ENCODE measurements around the gene PCDHB11. TPM values are rescaled to one million over a fixed set of nuclear protein-coding genes. Genes with fewer than 3 reads are reported as not detected.
"Not testable (repeated sequence)": the region's sequence is repeated elsewhere in the genome, so short reads cannot be mapped to it uniquely, and the experiment has no call there.

The PCDHB11 gene
- polyA plus RNA-seq, 10 donors: 1.6 to 3.5 (median 2.7) TPM

DNA sequence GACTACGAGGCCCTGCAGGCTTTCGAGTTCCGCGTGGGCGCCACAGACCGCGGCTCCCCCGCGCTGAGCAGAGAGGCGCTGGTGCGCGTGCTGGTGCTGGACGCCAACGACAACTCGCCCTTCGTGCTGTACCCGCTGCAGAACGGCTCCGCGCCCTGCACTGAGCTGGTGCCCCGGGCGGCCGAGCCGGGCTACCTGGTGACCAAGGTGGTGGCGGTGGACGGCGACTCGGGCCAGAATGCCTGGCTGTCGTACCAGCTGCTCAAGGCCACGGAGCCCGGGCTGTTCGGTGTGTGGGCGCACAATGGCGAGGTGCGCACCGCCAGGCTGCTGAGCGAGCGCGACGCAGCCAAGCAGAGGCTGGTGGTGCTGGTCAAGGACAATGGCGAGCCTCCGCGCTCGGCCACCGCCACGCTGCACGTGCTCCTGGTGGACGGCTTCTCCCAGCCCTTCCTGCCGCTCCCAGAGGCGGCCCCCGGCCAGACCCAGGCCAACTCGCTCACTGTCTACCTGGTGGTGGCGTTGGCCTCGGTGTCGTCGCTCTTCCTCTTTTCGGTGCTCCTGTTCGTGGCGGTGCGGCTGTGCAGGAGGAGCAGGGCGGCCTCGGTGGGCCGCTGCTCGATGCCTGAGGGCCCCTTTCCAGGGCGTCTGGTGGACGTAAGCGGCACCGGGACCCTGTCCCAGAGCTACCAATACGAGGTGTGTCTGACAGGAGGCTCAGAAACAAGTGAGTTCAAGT lies 15.1 kb upstream of the PCDHB11 start:
- DNase-seq: not testable (repeated sequence)

DNA sequence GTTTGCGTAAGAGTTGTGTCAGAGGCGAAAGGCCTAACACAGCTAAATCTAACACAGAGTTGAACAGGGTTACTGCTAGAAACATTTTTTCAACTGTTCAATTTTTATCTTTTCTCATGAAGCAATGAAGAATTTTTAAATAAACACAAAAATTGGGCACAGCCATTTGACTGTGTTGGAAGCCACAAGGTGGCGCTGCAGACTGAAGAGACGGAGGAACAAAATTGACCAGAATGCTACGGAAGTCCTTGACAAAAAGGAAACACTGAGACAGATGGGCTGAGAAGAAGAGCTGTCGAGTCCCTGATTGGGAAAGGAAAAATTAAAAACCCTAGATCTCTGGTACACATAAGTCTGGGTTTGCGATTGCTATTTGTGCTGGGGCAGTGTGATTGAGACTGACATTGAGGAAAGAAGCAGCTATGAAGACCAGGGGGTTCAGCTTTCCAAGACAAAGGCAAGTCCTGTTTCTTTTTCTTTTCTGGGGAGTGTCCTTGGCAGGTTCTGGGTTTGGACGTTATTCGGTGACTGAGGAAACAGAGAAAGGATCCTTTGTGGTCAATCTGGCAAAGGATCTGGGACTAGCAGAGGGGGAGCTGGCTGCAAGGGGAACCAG lies 12.4 kb upstream of the PCDHB11 start, which contains the start of gene PCDHB9:
TSS of gene PCDHB9 (plus strand) at position 265 of the 616 bp plus-strand sequence. CDS start at position 423, 158 bp downstream.
- DNase-seq: peak in 1 of 3 donors; percentile 13

DNA sequence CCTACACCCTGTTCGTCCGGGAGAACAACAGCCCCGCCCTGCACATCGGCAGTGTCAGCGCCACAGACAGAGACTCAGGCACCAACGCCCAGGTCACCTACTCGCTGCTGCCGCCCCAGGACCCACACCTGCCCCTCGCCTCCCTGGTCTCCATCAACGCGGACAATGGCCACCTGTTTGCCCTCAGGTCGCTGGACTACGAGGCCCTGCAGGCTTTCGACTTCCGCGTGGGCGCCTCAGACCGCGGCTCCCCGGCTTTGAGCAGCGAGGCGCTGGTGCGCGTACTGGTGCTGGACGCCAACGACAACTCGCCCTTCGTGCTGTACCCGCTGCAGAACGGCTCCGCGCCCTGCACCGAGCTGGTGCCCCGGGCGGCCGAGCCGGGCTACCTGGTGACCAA lies 10.7 kb upstream of the PCDHB11 start:
- DNase-seq: not testable (repeated sequence)

GRCh38 chr5:141189131-141189530 lies 10.3 kb upstream of the PCDHB11 start:
- DNase-seq: not testable (repeated sequence)

GRCh38 chr5:141192110-141192725 lies 7.2 kb upstream of the PCDHB11 start, which contains the start of gene PCDHB10:
Gene PCDHB10, plus strand, starts transcription at chr5:141192353. Its CDS starts 200 bp downstream, at chr5:141192553.
- peak in 1 of 3 donors; percentile 13 for DNase-seq

DNA sequence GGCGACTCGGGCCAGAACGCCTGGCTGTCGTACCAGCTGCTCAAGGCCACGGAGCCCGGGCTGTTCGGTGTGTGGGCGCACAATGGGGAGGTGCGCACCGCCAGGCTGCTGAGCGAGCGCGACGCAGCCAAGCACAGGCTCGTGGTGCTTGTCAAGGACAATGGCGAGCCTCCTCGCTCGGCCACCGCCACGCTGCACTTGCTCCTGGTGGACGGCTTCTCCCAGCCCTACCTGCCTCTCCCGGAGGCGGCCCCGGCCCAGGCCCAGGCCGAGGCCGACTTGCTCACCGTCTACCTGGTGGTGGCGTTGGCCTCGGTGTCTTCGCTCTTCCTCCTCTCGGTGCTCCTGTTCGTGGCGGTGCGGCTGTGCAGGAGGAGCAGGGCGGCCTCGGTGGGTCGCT lies 5.1 kb upstream of the PCDHB11 start:
- DNase-seq: not testable (repeated sequence)

DNA sequence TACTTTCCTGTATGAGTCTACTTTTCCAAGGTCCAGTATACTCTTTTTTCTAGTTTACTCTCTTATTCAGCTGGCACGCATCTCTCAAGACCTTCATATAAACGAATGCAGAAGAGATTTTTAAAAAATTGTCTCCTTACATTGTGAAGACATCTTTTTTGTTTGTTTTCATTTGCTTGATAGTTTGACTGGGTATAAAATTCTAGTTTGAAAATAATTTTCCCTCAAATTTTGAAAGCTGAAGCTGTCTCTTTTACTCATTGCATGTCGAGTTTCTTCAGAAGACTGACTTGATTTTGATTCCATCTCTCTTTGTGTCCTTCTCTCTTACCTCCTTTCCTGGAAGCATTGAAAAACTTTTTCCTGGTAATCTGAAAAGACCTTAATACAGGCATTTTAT lies 3.1 kb upstream of the PCDHB11 start:
- DNase-seq: no peak

DNA sequence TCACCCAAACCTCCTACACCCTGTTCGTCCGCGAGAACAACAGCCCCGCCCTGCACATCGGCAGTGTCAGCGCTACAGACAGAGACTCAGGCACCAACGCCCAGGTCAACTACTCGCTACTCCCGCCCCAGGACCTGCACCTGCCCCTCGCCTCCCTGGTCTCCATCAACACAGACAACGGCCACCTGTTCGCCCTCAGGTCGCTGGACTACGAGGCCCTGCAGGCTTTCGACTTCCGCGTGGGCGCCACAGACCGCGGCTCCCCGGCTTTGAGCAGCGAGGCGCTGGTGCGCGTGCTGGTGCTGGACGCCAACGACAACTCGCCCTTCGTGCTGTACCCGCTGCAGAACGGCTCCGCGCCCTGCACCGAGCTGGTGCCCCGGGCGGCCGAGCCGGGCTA lies 1.7 kb downstream of the PCDHB11 start:
- not testable (repeated sequence) for DNase-seq

DNA sequence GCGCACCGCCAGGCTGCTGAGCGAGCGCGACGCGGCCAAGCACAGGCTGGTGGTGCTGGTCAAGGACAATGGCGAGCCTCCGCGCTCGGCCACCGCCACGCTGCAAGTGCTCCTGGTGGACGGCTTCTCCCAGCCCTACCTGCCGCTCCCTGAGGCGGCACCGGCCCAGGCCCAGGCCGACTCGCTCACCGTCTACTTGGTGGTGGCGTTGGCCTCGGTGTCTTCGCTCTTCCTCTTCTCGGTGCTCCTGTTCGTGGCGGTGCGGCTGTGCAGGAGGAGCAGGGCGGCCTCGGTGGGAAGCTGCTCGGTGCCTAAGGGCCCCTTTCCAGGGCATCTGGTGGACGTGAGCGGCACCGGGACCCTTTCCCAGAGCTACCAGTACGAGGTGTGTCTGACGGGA lies 2.2 kb downstream of the PCDHB11 start:
- DNase-seq: not testable (repeated sequence)

DNA sequence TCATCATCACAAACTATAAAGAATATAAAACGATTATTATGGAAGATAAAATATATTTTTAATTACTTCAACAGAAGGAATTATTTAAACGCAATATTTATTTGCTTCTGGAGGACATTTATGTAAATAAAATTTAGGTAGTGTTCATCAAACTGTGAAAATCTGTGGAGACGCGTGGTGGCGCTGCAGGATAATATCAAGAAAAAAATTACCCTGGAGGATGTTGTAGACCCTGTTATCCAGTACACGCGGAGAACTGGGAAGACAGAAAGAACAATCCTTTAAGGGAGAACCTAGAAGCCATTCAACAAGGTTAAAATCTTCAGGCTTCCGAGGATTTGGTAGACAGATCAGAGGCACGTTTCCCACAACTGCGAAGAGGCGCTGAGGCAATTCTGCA lies 9.1 kb downstream of the PCDHB11 start, which contains the start of gene PCDHB12:
TSS of gene PCDHB12 (plus strand) at position 242 of the 400 bp plus-strand sequence. CDS start 189 bp downstream, outside the sequence.
- peak in 1 of 3 donors; percentile 15 for DNase-seq

GRCh38 chr5:141210281-141210680 lies 10.9 kb downstream of the PCDHB11 start:
- not testable (repeated sequence) for DNase-seq

DNA sequence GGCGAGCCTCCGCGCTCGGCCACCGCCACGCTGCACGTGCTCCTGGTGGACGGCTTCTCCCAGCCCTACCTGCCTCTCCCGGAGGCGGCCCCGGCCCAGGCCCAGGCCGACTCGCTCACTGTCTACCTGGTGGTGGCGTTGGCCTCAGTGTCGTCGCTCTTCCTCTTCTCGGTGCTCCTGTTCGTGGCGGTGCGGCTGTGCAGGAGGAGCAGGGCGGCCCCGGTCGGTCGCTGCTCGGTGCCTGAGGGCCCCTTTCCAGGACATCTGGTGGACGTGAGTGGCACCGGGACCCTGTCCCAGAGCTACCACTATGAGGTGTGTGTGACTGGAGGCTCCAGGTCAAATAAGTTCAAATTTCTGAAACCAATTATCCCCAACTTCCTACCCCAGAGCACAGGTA lies 11.4 kb downstream of the PCDHB11 start:
- not testable (repeated sequence) for DNase-seq

DNA sequence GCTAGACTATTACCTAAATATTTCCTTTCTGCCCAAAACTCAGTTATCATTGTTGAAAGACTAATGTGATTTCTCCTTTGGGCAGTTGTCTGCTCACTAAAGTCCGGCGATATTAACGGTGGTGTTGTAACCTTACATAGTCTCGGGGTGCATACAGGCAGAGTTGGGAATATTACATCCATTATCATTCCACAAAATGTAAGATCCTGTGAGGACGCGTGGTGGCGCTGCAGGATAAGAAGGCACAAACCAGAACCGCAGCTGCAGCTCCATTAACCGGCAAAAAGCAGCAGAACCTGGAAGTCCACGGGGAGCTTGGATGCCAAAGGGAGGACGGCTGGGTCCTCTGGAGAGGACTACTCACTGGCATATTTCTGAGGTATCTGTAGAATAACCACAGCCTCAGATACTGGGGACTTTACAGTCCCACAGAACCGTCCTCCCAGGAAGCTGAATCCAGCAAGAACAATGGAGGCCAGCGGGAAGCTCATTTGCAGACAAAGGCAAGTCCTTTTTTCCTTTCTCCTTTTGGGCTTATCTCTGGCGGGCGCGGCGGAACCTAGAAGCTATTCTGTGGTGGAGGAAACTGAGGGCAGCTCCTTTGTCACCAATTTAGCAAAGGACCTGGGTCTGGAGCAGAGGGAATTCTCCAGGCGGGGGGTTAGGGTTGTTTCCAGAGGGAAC lies 14.4 kb downstream of the PCDHB11 start, which contains the start of gene PCDHB13:
TSS of gene PCDHB13 (plus strand) at position 264 of the 684 bp plus-strand sequence. CDS start at position 469, 205 bp downstream.
- peak in 2 of 3 donors; percentile 4 to 32 for DNase-seq

DNA sequence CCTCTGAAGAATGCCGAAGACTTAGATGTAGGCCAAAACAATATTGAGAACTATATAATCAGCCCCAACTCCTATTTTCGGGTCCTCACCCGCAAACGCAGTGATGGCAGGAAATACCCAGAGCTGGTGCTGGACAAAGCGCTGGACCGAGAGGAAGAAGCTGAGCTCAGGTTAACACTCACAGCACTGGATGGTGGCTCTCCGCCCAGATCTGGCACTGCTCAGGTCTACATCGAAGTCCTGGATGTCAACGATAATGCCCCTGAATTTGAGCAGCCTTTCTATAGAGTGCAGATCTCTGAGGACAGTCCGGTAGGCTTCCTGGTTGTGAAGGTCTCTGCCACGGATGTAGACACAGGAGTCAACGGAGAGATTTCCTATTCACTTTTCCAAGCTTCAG lies 15.2 kb downstream of the PCDHB11 start:
- DNase-seq: not testable (repeated sequence)

GRCh38 chr5:141215504-141215903 lies 16.1 kb downstream of the PCDHB11 start:
- DNase-seq: not testable (repeated sequence)

DNA sequence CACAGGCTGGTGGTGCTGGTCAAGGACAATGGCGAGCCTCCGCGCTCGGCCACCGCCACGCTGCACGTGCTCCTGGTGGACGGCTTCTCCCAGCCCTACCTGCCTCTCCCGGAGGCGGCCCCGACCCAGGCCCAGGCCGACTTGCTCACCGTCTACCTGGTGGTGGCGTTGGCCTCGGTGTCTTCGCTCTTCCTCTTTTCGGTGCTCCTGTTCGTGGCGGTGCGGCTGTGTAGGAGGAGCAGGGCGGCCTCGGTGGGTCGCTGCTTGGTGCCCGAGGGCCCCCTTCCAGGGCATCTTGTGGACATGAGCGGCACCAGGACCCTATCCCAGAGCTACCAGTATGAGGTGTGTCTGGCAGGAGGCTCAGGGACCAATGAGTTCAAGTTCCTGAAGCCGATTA lies 16.6 kb downstream of the PCDHB11 start:
- DNase-seq: not testable (repeated sequence)

- peak in 2 of 3 donors; percentile 4 to 34 for DNase-seq
Measured at GRCh38 chr5:141223112-141223783, 23.8 kb downstream of the PCDHB11 start, which contains the start of gene PCDHB14. Gene PCDHB14, plus strand, starts transcription at chr5:141223343. Its CDS starts 163 bp downstream, at chr5:141223506.

GRCh38 chr5:141224844-141225243 lies 25.4 kb downstream of the PCDHB11 start:
- DNase-seq: not testable (repeated sequence)

GRCh38 chr5:141225421-141225820 lies 26.0 kb downstream of the PCDHB11 start:
- DNase-seq: not testable (repeated sequence)

- DNase-seq: peak; percentile 7 to 30 (median 28)
Measured at GRCh38 chr5:141234109-141234667, 34.8 kb downstream of the PCDHB11 start.

Data from muscle of back (tissue), 11 donors.